Stimulated activated CD8-positive, alpha-beta memory T cell treated with anti-CD3 and anti-CD28 coated beads, Interleukin-15, amount 100 ng/mL, for 24 hours (primary cell): ENCODE data around the gene SPTBN1.

Source experiments
- DNase-seq: peaks from one replicate; pipeline ENCODE4 v3.0.0-alpha.2; 2020; ENCODE audit warnings: low read depth

The SPTBN1 gene

GRCh38 chr2:54709336-54709809 lies 253.2 kb downstream of the SPTBN1 start:
- no peak for DNase-seq

GRCh38 chr2:54710216-54710615 lies 254.1 kb downstream of the SPTBN1 start:
- DNase-seq, result no peak

- DNase-seq, result no peak
Measured at GRCh38 chr2:54712516-54712915, 256.4 kb downstream of the SPTBN1 start.

DNA sequence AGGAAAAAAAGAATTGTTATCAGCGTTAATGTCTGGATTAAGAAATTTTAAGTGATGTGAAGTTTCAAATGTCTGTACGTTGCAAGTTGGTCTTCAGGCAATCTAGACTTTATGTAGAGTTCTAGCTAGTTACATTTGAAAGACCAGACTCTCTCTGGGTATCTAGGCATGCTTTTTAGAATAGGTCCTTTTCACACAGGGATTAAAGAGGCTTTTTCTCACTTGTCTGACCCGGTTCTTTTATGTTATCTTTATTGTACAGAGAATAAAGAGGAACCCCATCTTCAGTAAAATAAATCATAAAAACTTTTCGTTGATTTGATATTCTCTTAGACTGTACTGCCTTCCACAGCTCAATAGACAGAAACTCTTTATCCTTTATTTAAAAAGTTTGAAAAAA lies 258.9 kb downstream of the SPTBN1 start:
- no peak for DNase-seq

DNA sequence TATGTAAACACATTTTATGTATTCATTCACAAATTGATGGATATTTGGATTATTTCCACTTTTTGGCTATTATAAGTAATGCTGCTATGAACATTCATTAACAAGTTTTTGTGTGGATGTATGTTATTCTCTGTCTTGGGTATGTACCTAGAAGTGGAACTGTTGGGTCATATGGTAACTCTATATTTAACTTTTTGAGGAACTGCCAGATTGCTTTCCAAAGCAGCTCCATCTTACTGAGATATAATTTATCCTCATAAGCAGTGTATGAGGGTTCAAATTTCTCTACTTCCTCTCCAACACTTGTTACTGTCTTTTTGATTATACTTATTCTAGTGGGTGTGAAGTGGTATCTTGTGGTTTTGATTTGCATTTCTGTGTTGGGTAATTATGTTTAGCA lies 260.2 kb downstream of the SPTBN1 start:
- no peak for DNase-seq

- DNase-seq, result no peak
Measured at GRCh38 chr2:54720563-54720962, 264.4 kb downstream of the SPTBN1 start.
